Neural progenitor cell (in vitro differentiated cells): ENCODE data around the gene LMF2. TPM values are rescaled to one million over a fixed set of nuclear protein-coding genes. Genes with fewer than 3 reads are reported as not detected.

ENCODE experiments used
- DNase-seq: peaks from one replicate; pipeline ENCODE4 v3.0.0-alpha.2; 2016; ENCODE audit warnings: low spot score
- H2AFZ ChIP-seq: fragments of 200-600 bp; sonication (generic); replicated peaks from 2 replicates; pipeline ENCODE4 v1.6.1; 2016; ENCODE audit warnings: antibody characterized with exemption
- H3F3A ChIP-seq: fragments of 200-600 bp; sonication (generic); 2 replicates; pipeline ENCODE4 v1.6.1; 2016; ENCODE audit warnings: antibody characterized with exemption, low read depth
- H3K27ac ChIP-seq: fragments of 200-600 bp; sonication (generic); 2 replicates; pipeline ENCODE4 v1.5.1; 2016; ENCODE audit warnings: mild to moderate bottlenecking
- H3K27me3 ChIP-seq: fragments of 200-600 bp; sonication (generic); 2 replicates; pipeline ENCODE4 v1.6.1; 2016; ENCODE audit warnings: mild to moderate bottlenecking, moderate library complexity
- H3K36me3 ChIP-seq: fragments of 200-600 bp; sonication (generic); 2 replicates; pipeline ENCODE4 v1.5.1; 2016
- H3K4me1 ChIP-seq: fragments of 200-600 bp; sonication (generic); 2 replicates; pipeline ENCODE4 v1.6.1; 2016; ENCODE audit warnings: mixed run types
- H3K4me2 ChIP-seq: fragments of 200-600 bp; sonication (generic); 2 replicates; pipeline ENCODE4 v1.6.1; 2016
- H3K4me3 ChIP-seq: fragments of 200-600 bp; sonication (generic); 2 replicates; pipeline ENCODE4 v1.5.1; 2016
- H3K79me2 ChIP-seq: fragments of 200-600 bp; sonication (generic); 2 replicates; pipeline ENCODE4 v1.6.1; 2016; ENCODE audit warnings: low read depth
- H3K9ac ChIP-seq: fragments of 200-600 bp; sonication (generic); 2 replicates; pipeline ENCODE4 v1.6.1; 2016
- H3K9me3 ChIP-seq: fragments of 200-600 bp; sonication (generic); 2 replicates; pipeline ENCODE4 v1.5.1; 2016; ENCODE audit warnings: low read depth
- H4K20me1 ChIP-seq: fragments of 200-600 bp; sonication (generic); 2 replicates; pipeline ENCODE4 v1.6.1; 2016; ENCODE audit warnings: low read depth
- H3K27ac Mint-ChIP-seq: 3 replicates; pipeline ENCODE4 v1.8.0; 2021; ENCODE audit warnings: mixed read lengths
- H3K27me3 Mint-ChIP-seq: 2 replicates; pipeline ENCODE4 v1.8.0; 2022; ENCODE audit warnings: low read depth, mild to moderate bottlenecking, inconsistent platforms, moderate library complexity, mixed read lengths; ENCODE audit not compliant: insufficient read depth
- H3K36me3 Mint-ChIP-seq: 3 replicates; pipeline ENCODE4 v1.8.0; 2021; ENCODE audit warnings: mixed read lengths
- H3K4me1 Mint-ChIP-seq: 3 replicates; pipeline ENCODE4 v1.8.0; 2021; ENCODE audit warnings: mixed read lengths
- H3K4me3 Mint-ChIP-seq: 3 replicates; pipeline ENCODE4 v1.8.0; 2021; ENCODE audit warnings: mild to moderate bottlenecking, moderate library complexity, mixed read lengths
- H3K9me3 Mint-ChIP-seq: 3 replicates; pipeline ENCODE4 v1.8.0; 2020; ENCODE audit warnings: mixed read lengths
- CTCF ChIP-seq: fragments of 200-600 bp; sonication (generic); IDR thresholded peaks from 2 replicates; pipeline ENCODE4 v1.5.1; 2017; ENCODE audit warnings: antibody characterized with exemption, mild to moderate bottlenecking
- EZH2 ChIP-seq: fragments of 200-600 bp; sonication (generic); IDR thresholded peaks from 2 replicates; pipeline ENCODE4 v1.6.1; 2017; ENCODE audit warnings: antibody characterized with exemption, mild to moderate bottlenecking, moderate library complexity
- EZH2phosphoT487 ChIP-seq: fragments of 200-600 bp; sonication (generic); IDR thresholded peaks from 2 replicates; pipeline ENCODE4 v1.6.1; 2017; ENCODE audit warnings: antibody characterized with exemption
- total RNA-seq: library from RNA; depleted of rRNA; stranded (reverse); fragments of >200 nt; gene quantifications from 2 replicates; pipeline ENCODE4 v1.2.3, GENCODE V29; 2015; ENCODE audit warnings: low replicate concordance

Gene LMF2
- total RNA-seq, 1 donor from 2014 or later = 7.1 TPM

GRCh38 chr22:50505276-50505775 lies 2.2 kb downstream of the LMF2 start:
- Mint-ChIP-seq H3K27me3 (no peaks in the 10 kb centered on the region), H3K9me3 (no peaks in the 10 kb centered on the region), H3K36me3 (peaks cover 4% of the 10 kb centered on the region), H3K4me1 (peaks cover 11% of the 10 kb centered on the region), H3K4me3 (no peak overlapping the region), H3K27ac (no peak overlapping the region)
- Histone ChIP-seq H3K4me2 (no peak overlapping the region), H3K9ac (no peak overlapping the region), H3K79me2 (peaks cover 27% of the 10 kb centered on the region), H3K36me3 (no peaks in the 10 kb centered on the region), H3K4me1 (peaks cover 16% of the 10 kb centered on the region), H4K20me1 (peaks cover 25% of the 10 kb centered on the region), H3K27me3 (no peaks in the 10 kb centered on the region), H3K4me3 (no peak overlapping the region), H2AFZ (no peak overlapping the region), H3K27ac (no peak overlapping the region), H3F3A (peaks cover 6% of the 10 kb centered on the region), H3K9me3 (no peaks in the 10 kb centered on the region)
- no peak for TF ChIP-seq EZH2phosphoT487
- TF ChIP-seq EZH2 = no peak
- no peak for TF ChIP-seq CTCF
- no peak for DNase-seq

- no peak overlapping the region for H3K27ac ChIP-seq
- DNase-seq = no peak
- Mint-ChIP-seq H3K27ac (no peak overlapping the region), H3K4me3 (no peak overlapping the region), H3K36me3 (peaks cover 4% of the 10 kb centered on the region), H3K9me3 (no peaks in the 10 kb centered on the region), H3K27me3 (no peaks in the 10 kb centered on the region), H3K4me1 (peaks cover 9% of the 10 kb centered on the region)
- no peak overlapping the region for H3K4me3 ChIP-seq
- no peak overlapping the region for H3K9ac ChIP-seq
- H2AFZ ChIP-seq = no peak overlapping the region
- TF ChIP-seq EZH2phosphoT487 (no peak), CTCF (no peak), EZH2 (no peak)
- peaks cover 16% of the 10 kb centered on the region for H3K4me1 ChIP-seq
- H3K36me3 ChIP-seq = no peaks in the 10 kb centered on the region
- H3K27me3 ChIP-seq = no peaks in the 10 kb centered on the region
- peaks cover 19% of the 10 kb centered on the region for H3K79me2 ChIP-seq
- H4K20me1 ChIP-seq = peaks cover 23% of the 10 kb centered on the region
- H3K4me2 ChIP-seq = no peak overlapping the region
- peaks cover 6% of the 10 kb centered on the region for H3F3A ChIP-seq
- H3K9me3 ChIP-seq = no peaks in the 10 kb centered on the region
These were observed 2.9 kb downstream of the LMF2 start for GRCh38 chr22:50504369-50505211.

GRCh38 chr22:50503475-50504145 lies 3.9 kb downstream of the LMF2 start:
- Histone ChIP-seq H3F3A (peaks cover 3% of the 10 kb centered on the region), H3K27ac (no peak overlapping the region), H3K27me3 (no peaks in the 10 kb centered on the region), H3K79me2 (peaks cover 10% of the 10 kb centered on the region), H4K20me1 (peaks cover 13% of the 10 kb centered on the region), H3K4me3 (no peak overlapping the region), H3K4me1 (peaks cover 7% of the 10 kb centered on the region), H3K9me3 (no peaks in the 10 kb centered on the region), H3K36me3 (no peaks in the 10 kb centered on the region), H3K4me2 (no peak overlapping the region), H3K9ac (no peak overlapping the region), H2AFZ (no peak overlapping the region)
- Mint-ChIP-seq H3K9me3 (no peaks in the 10 kb centered on the region), H3K4me3 (no peak overlapping the region), H3K36me3 (peaks cover 4% of the 10 kb centered on the region), H3K27me3 (no peaks in the 10 kb centered on the region), H3K4me1 (peaks cover 2% of the 10 kb centered on the region), H3K27ac (no peak overlapping the region)
- TF ChIP-seq EZH2 (no peak), CTCF (no peak), EZH2phosphoT487 (no peak)
- DNase-seq = no peak
